ENCODE results near the gene CYREN. TPM values are rescaled to one million over a fixed set of nuclear protein-coding genes. Genes with fewer than 3 reads are reported as not detected.

Gene CYREN
- total and polyA plus RNA-seq, 9 of the 15 experiments (the other 6 are each of a cell fraction or from before 2014, with no cell fraction given) = 13.9 to 108 (median 88.8) TPM

DNA sequence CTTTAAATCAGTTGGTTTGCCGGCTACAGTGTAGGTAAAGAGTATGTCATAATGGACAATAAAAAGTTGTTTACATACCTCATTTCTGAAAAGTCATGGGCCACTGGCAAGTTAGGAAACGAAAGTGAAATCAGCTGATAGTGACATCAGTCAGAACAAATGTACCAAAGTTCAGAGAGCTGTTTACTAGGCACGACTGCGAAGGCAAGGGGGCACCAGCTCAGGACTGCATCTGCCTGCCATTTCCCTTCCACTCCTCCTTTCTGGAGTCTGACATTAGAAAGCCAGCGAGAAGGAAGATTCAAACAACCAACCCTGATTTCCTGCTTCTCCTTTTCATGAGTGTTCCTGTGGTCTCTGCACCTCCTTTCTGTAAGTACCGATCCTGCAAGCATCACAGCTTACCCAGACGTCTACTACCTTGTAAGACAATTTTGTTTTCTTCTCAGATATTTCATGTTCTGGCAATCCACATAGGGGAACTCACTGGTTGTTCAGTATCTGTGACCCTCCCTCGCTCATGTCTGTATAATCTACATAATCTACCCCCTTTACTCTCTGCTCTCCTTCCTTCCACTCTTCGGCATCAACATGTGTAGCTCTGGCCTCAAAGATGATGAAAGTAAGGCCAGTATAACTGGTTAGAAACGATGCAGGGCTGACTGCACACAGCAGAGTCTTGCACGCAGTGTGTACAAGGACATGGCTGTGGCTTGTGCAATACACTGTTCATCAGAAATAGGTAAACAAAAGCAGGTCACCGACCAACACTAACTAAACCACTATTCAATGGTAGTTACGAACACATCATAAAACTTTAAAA lies 22.4 kb downstream of the CYREN start, which contains the start of gene TMEM140 (continued):
- no peak for TF ChIP-seq ETV5 (CRISPR knock-in tag; IDR thresholded peaks at IDR 0.05; ENCODE audit: low read depth)
- no peak for TF ChIP-seq RFX5 (IDR thresholded peaks at IDR 0.05; ENCODE audit: low read depth, low read length)
- no peak for TF ChIP-seq ETS2 (tag; IDR thresholded peaks at IDR 0.05; ENCODE audit: borderline replicate concordance, poor library complexity, severe bottlenecking)
- no peak for TF ChIP-seq CHD1 (IDR thresholded peaks at IDR 0.05; ENCODE audit: low read length)
- no peak for TF ChIP-seq MTA3 (IDR thresholded peaks at IDR 0.05; ENCODE audit: borderline replicate concordance)
- TF ChIP-seq PHB (CRISPR knock-in tag; IDR thresholded peaks at IDR 0.05) = no peak
- TF ChIP-seq TEAD4 (IDR thresholded peaks at IDR 0.05; ENCODE audit: low read length) = peak; percentile 11; the same call in 1 of the 2 replicates
- no peak for TF ChIP-seq TEAD4 (CRISPR knock-in tag; IDR thresholded peaks at IDR 0.05; ENCODE audit: borderline replicate concordance)
- TF ChIP-seq ARNT (IDR thresholded peaks at IDR 0.05) = 0 out of 4 replicates have a peak, but pooled peaks of 1 of the 2 experiments have one; percentile 15
- no peak for TF ChIP-seq CAMTA2 (CRISPR knock-in tag; conservative IDR thresholded peaks at IDR 0.05)
- no peak for TF ChIP-seq HDAC6 (IDR thresholded peaks at IDR 0.05; ENCODE audit: low read depth, low read length)
- TF ChIP-seq, protein P1, sequence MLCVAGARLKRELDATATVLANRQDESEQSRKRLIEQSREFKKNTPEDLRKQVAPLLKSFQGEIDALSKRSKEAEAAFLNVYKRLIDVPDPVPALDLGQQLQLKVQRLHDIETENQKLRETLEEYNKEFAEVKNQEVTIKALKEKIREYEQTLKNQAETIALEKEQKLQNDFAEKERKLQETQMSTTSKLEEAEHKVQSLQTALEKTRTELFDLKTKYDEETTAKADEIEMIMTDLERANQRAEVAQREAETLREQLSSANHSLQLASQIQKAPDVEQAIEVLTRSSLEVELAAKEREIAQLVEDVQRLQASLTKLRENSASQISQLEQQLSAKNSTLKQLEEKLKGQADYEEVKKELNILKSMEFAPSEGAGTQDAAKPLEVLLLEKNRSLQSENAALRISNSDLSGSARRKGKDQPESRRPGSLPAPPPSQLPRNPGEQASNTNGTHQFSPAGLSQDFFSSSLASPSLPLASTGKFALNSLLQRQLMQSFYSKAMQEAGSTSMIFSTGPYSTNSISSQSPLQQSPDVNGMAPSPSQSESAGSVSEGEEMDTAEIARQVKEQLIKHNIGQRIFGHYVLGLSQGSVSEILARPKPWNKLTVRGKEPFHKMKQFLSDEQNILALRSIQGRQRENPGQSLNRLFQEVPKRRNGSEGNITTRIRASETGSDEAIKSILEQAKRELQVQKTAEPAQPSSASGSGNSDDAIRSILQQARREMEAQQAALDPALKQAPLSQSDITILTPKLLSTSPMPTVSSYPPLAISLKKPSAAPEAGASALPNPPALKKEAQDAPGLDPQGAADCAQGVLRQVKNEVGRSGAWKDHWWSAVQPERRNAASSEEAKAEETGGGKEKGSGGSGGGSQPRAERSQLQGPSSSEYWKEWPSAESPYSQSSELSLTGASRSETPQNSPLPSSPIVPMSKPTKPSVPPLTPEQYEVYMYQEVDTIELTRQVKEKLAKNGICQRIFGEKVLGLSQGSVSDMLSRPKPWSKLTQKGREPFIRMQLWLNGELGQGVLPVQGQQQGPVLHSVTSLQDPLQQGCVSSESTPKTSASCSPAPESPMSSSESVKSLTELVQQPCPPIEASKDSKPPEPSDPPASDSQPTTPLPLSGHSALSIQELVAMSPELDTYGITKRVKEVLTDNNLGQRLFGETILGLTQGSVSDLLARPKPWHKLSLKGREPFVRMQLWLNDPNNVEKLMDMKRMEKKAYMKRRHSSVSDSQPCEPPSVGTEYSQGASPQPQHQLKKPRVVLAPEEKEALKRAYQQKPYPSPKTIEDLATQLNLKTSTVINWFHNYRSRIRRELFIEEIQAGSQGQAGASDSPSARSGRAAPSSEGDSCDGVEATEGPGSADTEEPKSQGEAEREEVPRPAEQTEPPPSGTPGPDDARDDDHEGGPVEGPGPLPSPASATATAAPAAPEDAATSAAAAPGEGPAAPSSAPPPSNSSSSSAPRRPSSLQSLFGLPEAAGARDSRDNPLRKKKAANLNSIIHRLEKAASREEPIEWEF (CRISPR knock-in tag; IDR thresholded peaks at IDR 0.05) = 0 out of 2 replicates have a peak, but pooled peaks have one; percentile 19
- no peak for TF ChIP-seq ZNF232 (CRISPR knock-in tag; IDR thresholded peaks at IDR 0.05)
- no peak for TF ChIP-seq SIX5 (IDR thresholded peaks at IDR 0.05; ENCODE audit: borderline replicate concordance in 1 of 2, insufficient read depth in 1 of 2, low read depth in 1 of 2, low read length in 2 of 2)
- TF ChIP-seq ZBTB33 (CRISPR knock-in tag; IDR thresholded peaks at IDR 0.05) = no peak
- no peak for TF ChIP-seq HNRNPK (IDR thresholded peaks at IDR 0.05; ENCODE audit: low read depth, low read length, poor library complexity, severe bottlenecking)
- TF ChIP-seq WHSC1 (IDR thresholded peaks at IDR 0.05; ENCODE audit: low read length) = no peak
- no peak for TF ChIP-seq ZBTB7A (IDR thresholded peaks at IDR 0.05; ENCODE audit: borderline replicate concordance, control insufficient read depth, low read depth, low read length)
- TF ChIP-seq RBBP5 (IDR thresholded peaks at IDR 0.05; ENCODE audit: borderline replicate concordance, insufficient read depth, low read length, poor library complexity, severe bottlenecking) = peak; percentile 39
- TF ChIP-seq JUND (IDR thresholded peaks at IDR 0.05; ENCODE audit: borderline replicate concordance, low read depth, low read length) = peak; percentile 89
- TF ChIP-seq JUND (tag; IDR thresholded peaks at IDR 0.05; ENCODE audit: borderline replicate concordance, low read depth, low read length) = peak; percentile 97
